Measurements from ENCODE around the gene KIF26A. TPM values are rescaled to one million over a fixed set of nuclear protein-coding genes. Genes with fewer than 3 reads are reported as not detected.

KIF26A gene
- polyA plus RNA-seq, 1 donor = 7.2 TPM

DNA sequence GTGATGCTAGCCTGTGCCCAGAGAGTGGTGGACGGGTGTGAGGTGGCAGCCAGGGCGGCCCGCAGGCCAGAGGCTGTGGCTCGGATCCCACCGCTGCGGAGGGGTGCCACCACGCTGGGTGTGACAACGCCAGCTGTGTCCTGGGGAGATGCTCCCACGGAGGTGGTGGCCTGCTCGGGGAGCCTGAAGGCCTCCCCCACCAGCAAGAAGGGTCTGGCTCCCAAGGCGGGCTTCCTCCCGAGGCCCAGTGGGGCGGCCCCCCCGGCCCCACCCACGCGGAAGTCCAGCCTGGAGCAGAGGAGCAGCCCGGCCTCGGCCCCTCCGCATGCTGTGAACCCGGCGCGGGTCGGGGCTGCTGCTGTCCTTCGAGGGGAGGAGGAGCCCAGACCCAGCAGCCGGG is 38.2 kb downstream of the KIF26A start:
- no peak for DNase-seq (ENCODE audit: low read depth)

DNA sequence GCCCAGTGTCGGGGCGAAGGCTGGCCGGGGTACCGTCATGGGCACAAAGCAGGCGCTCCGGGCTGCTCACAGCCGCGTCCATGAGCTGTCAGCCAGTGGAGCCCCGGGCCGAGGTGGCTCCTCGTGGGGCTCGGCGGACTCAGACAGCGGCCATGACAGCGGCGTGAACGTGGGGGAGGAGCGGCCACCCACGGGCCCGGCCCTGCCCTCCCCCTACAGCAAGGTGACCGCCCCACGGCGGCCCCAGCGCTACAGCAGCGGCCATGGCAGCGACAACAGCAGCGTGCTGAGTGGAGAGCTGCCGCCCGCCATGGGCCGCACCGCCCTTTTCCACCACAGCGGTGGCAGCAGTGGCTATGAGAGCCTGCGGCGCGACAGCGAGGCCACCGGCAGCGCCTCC is 39.0 kb downstream of the KIF26A start:
- no peak for DNase-seq (ENCODE audit: low read depth)

DNA sequence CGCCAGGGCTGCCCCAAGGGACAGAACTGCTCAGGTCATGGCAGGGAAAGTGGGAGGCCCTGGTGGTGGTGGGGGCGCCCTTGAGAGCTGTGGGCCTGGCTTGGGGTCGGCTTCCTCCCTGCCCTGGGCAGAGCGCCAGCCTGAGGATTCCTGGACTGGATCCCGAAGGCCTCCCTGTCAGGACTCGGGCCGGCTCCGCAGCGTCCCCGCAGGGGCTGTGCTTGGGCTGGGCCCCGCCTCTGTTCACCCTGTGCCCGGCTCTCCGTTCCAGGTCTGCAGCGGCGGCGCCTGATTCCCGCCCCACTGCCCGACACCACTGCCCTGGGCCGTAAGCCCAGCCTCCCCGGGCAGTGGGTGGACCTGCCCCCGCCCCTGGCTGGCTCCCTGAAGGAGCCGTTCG is 39.9 kb downstream of the KIF26A start:
- no peak for DNase-seq (ENCODE audit: low read depth)

DNA sequence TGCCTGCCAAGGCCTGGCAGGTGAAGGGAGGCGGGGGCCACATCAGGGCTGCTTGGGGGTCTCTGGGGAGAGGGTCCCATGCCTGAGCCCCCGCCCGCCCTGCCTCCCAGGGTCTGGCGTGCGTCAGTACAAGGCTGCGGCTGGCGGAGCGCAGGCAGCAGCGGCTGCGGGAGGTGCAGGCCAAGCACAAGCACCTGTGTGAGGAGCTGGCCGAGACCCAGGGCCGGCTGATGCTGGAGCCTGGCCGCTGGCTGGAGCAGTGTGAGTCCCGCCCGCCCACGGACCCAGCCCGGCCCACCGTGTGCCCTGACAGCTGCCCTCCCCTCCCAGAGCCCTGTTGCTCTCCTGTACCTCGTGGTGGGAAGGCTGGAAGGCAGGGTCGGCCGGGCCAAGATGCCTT is 40.7 kb downstream of the KIF26A start:
- no peak for DNase-seq (ENCODE audit: low read depth)

DNA sequence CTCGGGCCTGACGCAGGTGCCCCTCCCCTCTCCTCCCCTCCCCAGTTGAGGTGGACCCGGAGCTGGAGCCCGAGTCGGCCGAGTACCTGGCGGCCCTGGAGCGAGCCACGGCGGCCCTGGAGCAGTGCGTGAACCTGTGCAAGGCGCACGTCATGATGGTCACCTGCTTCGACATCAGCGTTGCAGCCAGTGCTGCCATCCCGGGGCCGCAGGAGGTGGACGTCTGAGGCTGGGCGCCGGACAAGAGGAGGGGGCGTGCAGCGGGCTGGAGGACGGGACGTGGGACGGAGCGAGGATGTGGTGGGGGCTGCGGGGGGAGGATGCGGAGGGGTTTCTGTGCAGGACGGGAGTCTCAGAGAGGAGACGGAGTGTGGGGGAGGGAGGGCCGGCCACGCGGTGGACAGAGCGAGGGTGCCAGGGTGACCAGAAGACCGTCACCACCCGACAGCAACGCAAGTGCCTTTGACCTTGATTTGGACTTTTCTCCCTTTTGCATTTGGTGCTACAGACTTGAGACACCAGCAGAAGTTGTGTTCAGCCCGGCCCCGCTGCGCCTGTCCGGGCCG is 41.3 kb downstream of the KIF26A start:
- DNase-seq (ENCODE audit: low read depth) = no peak

DNA sequence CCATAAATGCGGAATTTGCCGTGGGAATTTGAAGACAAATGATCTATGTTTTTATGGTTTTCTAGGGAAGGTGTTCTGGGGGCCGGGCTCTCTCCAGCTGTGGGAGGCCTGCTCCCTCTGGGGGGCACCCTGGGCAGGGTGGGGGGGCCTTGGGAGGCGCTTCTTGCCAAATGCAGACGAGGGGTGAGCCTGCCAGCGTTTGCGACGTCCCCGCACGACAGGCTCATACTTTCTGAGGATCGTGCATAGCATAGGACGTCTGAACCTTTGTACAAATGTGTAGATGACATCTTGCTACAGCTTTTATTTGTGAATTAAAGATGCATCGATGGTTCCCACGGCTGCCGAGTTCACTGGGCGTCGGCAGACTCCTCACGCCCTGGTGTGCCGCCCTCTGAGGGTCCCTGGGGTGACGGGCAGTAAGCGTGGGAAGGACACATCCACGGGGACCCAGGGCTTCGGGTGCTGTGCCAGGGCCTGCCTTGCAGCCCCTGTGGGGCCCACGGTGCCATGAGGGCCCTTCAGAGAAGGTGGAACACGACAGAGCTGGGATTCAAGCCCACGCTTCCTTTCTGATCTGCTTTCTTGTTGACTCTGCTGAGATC is 42.3 kb downstream of the KIF26A start:
- no peak for DNase-seq (ENCODE audit: low read depth)

DNA sequence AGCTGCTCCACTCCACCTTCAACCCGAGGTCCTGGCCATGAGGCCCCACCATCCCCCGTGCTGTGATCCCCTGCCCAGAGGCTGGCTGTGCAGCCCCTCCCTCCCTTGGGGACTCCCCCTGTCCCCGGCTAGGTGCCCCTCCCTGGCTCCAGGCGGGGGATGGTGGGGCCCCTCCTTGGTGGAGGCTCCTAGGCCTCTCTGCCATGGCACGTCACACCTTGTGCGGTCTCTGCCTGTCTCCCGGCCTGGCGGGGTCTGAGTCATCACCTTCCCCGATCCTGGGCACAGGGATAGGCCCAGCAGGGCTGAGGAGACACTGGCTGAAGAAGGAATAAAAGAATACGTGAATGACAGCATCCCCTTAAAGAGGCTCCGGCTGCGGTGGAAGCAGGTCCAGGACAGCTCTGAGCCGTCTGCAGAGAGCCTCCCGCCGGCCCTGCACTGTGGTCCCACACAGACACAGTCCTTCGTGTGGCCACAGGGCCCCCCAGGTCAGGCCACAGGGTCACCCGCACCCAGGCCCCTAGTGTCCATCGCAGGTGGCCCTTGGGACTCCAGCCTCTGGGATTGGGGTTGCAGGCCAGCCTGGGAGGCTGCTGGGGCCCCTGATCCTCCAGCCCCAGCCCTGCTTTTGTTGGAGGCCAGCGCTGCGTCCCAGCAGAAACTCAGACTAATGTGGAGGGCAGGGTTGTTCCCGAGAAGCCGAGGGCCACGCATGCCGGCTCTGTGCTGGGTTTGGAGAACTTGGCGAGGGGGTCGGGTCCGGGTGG is 43.6 kb downstream of the KIF26A start:
- DNase-seq (ENCODE audit: low read depth) = no peak

DNA sequence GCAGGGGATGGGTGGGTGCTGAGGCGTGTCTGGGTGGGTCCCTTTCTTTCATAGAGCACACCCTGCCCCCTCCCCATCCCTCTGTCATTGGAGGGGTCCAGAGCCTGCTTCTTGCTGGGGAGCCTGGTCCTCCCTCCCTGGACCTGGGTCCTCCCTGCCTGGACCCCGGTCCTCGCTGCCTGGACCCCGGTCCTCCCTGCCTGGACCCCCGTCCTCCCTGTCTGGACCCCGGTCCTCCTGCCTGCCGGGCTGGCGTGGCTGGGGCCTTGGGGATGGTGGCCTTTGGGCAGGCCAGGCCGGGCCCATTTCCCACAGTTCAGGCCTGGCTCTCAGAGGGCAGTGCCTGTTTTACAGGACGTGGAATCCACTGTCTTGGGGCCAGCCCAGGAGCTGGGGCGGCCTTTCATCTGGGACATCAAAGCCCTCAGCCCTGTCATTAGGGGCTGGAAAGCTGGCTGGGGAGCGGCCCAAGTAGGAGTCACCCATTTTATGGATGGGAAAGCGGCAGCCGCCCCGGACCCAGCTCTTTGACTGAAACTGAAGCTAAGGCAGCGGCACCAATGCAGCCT is 44.6 kb downstream of the KIF26A start:
- DNase-seq (ENCODE audit: low read depth) = no peak

DNA sequence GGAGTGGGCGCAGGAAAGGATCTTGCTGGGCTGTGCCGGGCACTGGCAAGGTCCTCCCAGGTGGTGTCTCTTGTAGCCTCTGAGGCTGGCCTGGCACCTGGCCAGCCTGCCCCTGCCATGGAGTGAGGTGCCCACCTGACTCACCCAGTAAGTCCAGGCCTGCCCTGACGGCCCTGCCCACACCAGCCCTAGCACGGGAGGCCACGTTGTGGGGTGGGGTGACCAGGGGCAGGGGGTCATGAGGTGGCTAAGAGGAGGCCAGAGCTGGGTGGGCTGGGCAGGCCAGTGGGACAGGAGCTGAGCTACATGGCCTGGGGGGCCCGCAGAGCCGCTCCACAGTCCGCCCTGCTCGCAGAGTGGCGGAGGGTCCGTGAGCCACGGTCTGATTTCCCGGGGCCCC is 45.4 kb downstream of the KIF26A start:
- DNase-seq (ENCODE audit: low read depth) = no peak

DNA sequence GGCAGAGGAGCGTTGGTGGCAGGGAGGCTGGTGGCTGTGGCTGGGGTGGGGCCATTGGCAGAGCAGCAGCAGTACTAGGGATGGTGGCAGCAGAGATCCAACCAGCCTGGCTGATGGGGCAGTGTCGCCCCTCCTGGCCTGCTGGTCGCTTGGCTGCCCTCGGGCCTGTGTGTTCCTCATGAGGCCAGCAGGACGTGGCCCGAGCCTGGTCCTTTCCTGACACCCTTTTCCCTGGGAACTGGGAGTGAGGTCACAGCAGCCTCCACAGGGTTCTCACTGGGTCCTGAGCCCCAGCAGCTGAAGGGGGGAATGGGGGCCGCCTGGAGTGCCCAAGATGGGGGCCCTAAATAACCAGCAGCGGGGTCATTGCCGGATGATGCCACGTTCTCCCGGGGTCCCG is 46.1 kb downstream of the KIF26A start:
- DNase-seq (ENCODE audit: low read depth) = no peak

DNA sequence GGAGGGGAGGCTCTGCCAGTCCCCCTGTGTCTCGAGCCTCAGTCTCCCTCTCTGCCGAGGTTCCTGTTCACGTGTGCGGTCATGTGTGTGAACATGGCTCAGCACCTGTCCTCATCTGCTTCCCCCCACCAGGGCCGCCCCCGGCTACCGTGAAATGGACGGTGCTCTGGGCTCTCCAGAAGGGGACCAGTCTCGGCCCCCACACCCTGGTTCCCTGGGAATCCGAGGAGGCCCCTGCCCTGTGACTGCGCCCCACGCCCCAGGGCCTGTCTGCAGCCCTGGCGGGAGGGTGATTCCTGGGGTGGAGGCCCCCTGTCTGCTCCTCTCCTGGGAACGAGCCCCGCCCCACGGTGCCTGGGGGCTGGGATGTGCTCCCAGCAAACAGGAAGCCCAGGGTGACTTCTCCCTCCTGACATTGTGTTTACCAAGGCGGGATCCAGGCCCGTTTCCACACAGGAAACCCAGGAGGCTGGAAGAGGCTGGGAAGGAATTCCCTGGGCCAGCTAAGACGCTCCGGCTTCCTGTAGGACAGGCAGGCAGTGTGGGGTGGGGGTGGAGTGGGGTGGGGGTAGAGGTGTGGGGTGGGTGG is 46.6 kb downstream of the KIF26A start:
- no peak for DNase-seq (ENCODE audit: low read depth)

DNA sequence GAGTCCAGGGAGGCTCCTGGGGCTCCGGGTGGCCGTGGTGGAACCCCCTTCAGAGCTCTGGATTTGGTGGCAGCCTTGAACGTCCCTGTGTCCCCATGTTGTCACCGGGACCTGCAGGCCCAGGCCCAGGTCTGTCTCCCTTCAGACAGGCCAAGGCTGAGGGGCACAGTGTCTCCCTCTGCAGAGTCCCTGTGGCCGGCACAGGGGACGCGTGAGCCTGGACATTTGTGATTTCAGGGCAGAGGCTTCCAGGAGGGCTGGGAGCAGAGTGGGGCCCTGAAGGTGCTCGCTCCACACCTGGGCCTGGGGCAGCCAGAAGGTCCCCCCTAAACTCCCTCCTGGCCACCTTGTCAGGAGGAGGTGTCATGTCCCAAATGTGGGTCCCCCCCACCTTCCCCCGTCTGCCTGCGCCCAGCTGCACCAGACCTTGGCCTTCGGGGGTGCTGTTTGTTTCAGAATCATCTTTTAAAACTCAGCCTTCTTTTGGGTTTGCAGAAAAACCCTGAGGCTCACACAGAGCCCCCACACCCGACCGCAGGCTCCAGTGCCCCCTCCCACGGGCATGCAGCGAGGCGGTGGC is 47.6 kb downstream of the KIF26A start:
- no peak for DNase-seq (ENCODE audit: low read depth)

DNA sequence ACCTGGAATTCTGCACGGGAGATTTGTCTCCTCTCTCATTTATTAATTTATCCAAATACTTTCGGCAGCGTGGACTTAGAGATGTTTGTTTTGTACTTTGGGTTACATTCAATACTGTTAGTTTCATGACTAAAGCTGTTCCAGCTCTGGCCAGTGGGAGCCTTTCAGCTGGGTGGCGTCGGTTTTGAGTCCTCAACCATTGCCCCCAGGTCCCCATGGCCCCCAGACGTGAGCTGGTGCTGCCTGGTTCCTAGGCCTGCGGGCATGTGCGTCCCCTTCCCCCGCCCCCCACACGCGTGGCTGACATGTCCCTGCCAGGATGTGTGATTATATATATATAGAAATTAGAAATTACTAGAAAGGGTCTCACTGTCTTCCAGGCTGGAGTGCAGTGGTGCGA is 48.2 kb downstream of the KIF26A start:
- DNase-seq (ENCODE audit: low read depth) = no peak

DNA sequence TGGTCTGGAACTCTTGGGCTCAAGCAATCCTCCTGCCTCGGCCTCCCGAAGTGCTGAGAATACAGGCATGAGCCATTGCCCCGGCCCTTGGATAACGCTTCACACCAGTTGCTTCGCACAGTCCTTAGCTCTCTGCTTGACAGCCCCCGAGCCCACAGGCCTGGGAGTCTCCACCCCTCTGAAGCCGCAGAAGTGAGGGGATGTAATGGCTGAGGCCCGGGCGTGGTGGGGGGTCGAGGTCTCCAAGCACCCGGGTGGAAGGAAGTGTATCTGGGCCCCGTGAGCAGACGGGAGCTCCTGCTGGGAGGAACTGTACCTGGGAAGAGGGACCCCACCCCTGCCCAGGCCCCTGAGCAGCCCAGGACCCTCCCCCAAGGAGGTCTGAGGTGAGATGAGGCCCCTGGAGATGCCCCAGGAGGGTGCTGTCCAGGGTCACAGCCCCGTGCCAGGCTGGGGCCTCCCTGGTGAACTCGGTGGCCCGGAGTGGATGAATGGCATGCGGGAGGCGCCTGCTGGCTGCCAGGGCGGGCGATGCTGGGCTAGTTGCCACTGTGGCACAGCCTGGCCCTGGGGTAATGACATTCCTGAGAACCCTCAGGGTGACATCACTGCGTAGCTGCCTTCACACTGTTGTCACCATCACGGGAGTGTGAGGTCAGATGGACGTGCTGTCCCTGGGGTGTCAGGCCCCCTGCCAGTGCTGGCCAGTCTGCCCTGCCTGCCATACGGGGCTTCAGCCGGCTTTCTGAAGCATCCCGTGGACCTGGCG is 48.9 kb downstream of the KIF26A start:
- DNase-seq (ENCODE audit: low read depth) = no peak

DNA sequence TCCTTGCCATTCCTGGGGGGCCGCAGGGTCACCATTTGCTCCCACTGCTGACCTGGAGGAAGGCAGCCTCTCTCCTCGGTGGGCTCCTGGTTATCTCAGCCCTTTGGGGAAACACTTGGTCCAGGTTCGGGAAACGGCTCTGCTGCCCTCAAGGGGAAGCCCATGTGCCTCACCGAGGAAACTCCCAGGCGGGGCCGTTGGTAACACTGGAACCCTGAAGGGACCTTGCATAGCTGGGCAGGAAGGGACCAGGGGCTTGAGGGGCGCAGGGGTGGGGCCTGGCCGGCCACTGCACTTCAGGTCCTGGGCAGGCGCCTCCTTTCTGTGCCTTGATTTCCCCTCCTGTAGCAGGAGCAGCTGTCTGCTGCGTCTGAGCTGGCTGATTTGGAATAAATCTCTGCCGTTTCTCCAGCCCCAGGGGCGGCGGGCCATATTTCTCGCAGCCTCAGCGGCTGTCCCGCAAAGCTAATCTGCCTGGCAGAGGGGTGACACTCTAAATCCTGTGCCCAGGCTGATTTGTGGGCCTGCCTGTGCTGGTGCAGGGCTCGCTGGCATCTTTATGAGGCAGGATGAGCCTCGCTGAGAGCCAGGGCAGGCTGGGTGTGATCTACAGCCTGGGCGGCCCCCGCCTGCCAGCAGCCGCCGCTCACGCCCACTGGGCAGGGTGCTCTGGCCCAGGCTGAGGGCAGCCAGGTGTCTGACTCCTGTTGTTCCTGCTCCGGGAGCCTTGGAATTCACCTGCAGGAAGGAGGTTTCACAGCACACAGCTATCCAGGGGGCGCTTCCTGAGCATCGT is 49.7 kb downstream of the KIF26A start:
- no peak for DNase-seq (ENCODE audit: low read depth)

DNA sequence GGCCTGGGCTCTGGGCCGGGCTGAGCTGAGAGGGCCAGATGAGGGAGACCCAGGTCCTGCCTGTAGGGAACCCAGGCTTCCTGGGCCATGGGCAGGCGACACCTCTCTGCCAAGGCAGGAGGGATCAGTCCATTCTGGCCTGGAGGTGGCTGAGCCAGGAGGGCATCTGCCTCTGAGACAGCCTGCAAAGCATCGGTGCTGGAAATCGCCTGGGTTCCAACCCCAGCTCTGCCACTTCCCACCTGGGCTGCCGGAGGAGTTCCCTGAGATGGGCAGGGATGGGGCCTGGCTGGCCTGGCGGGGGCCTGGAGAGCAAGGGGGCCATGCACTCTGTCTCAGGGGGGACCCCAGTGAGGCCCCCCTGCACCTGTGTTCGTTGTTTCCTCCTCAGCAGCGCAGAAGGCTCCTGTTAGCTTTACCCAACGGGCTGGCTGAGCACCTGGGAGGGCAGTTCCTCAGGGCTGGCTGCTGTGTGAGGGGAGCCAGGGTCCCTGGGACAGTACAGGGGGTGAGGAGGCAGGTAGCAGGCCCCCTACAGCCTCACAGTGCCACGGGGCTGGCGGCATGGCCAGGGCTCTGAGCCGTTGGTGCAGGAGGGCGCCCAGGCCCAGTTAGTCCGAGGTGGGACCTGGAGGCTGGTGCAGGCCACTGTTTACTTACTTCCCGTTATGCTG is 50.5 kb downstream of the KIF26A start:
- DNase-seq (ENCODE audit: low read depth) = no peak

DNA sequence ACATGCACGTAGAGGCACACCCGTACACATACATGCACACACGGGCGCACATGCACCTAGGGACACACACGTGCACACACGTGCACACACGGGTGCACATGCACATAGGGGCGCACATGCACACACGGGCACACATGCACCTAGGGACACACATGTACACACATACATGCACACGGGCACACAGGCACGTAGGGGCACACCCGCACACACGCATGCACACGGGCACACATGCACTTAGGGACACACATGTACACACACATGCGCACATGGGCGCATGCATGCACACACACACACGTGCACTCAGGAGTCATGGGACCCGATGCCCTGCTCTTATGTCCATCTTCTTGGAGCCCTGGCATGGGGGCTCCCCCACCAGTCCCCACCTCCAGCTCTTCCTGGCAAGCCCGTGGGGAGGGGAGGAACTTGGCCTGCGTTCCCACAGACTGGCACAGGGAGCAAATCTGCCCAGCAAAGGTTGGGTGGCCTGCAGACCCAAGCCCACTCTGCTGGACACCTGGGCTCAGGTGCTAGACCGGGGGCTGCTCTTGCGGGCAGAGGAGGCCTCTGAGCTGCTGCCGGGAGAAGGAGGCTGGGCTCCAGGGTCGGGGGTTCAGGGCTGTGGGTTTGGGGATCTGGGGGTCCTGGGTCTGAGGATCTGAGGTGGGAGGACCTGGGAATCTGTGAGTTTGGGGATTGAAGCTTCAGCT is 51.4 kb downstream of the KIF26A start:
- DNase-seq (ENCODE audit: low read depth) = no peak

DNA sequence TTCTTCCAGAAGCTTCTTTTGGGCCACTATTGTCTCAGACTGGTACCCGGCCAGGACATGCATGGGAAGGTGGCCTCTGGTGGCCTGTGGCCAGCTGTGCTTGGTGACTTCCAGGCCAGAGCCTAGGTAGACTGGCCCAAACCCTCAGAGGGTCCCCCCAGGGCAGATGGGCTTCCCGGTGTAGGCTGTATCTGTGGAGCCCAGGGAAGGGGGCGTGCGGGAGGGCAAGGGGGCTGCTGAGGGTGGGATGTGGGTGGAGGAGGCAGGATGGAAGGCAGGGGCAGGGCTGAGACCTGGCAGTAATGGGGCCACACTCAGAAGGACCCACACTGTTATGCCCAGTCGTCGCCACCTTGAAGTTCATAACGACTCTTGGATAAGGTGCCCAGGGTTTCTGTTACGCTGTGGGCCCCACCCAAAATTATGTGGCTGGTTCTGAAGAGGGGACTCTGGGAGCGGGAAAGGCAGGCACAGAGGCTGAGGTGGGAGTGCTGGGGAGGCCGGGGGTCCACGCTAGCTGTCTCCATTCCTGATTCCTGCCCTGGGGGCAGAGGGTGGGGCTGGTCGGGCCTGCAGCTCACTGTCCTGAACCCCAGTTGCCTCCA is 52.1 kb downstream of the KIF26A start:
- DNase-seq (ENCODE audit: low read depth) = no peak

DNA sequence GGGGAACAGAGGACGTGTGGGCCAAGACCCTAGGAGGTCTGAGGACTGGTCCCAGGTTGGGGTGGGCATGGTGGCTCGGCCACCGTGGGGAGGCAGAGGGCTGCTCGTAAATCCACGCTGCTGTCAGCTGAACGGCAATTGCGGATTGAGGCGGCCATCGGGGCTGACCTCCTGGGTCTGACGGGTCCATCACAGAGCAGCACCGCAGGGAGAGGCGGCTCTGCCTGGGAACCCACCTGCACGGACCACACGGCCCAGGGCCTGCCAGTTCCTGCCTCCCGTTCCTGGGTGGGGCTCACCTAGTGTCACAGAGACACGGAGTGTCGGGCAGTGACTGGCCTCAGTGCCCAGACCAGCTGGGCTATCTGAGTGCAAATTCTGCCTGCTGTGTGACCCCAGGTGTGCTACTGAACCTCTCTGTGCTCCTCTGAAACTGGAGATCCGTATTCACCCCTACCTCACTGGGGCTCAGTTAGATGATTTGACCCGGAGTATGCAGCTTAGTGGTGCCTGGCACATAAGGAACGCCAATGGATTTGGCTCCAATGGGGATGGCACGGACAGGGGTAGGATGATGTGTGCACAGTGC is 53.1 kb downstream of the KIF26A start:
- DNase-seq (ENCODE audit: low read depth) = no peak

All from forelimb muscle (tissue), 1 donor.